Liver (tissue), 9 donors: Measurements from ENCODE around the gene DRC1. TPM values are rescaled to one million over a fixed set of nuclear protein-coding genes. Genes with fewer than 3 reads are reported as not detected.

Experiments used
- DNase-seq: peaks from one replicate; pipeline ENCODE4 v3.0.0-alpha.2; 2017; ENCODE audit warnings: low spot score
- H3K27ac ChIP-seq, 2 donors: one replicate each; pipeline ENCODE4 v1.7.0; 2013; ENCODE audit warnings: inconsistent platforms in 2 of 2, low read length in 2 of 2, control low read depth in 1 of 2, low read depth in 1 of 2, mild to moderate bottlenecking in 1 of 2
- H3K27me3 ChIP-seq, 4 donors: one replicate each; pipeline versions ENCODE4 v1.6.1 to v1.7.0; 2013; ENCODE audit warnings: low read length in 3 of 4, inconsistent platforms in 1 of 4, mild to moderate bottlenecking in 1 of 4, moderate library complexity in 1 of 4; ENCODE audit not compliant: control insufficient read depth in 4 of 4, insufficient read depth in 4 of 4
- H3K36me3 ChIP-seq, 4 donors: one replicate each; pipeline versions ENCODE4 v1.6.1 to v1.7.0; 2013; ENCODE audit warnings: low read length in 3 of 4, mild to moderate bottlenecking in 3 of 4, low read depth in 1 of 4, moderate library complexity in 1 of 4; ENCODE audit not compliant: control insufficient read depth in 4 of 4, insufficient read depth in 3 of 4
- H3K4me1 ChIP-seq, 4 donors: one replicate each; pipeline versions ENCODE4 v1.6.1 to v1.7.0; 2013; ENCODE audit warnings: low read length in 3 of 4, mild to moderate bottlenecking in 3 of 4, moderate library complexity in 1 of 4; ENCODE audit not compliant: control insufficient read depth in 4 of 4, insufficient read depth in 4 of 4
- H3K4me3 ChIP-seq, 3 donors: one replicate each; pipeline versions ENCODE4 v1.6.1 to v1.7.0; 2013; ENCODE audit warnings: low read length in 3 of 3, control low read depth in 1 of 3, low read depth in 1 of 3, mild to moderate bottlenecking in 1 of 3
- H3K9ac ChIP-seq, 2 donors: one replicate each; pipeline ENCODE4 v1.7.0; 2013; ENCODE audit warnings: low read length in 2 of 2, mild to moderate bottlenecking in 2 of 2, moderate library complexity in 2 of 2, control low read depth in 1 of 2, low read depth in 1 of 2
- H3K9me3 ChIP-seq, 4 donors: one replicate each; pipeline versions ENCODE4 v1.6.1 to v1.7.0; 2013; ENCODE audit warnings: low read length in 3 of 4; ENCODE audit not compliant: control insufficient read depth in 4 of 4
- CTCF ChIP-seq: fragments of 150-350 bp; IDR thresholded peaks from 2 replicates; pipeline ENCODE4 v1.5.1; 2017; ENCODE audit warnings: improper control_type of control experiment, low read depth, low read length; ENCODE audit not compliant: missing input control
- EGR1 ChIP-seq, 2 donors: IDR thresholded peaks; 2 replicates each; pipeline ENCODE4 v1.6.1; 2016 to 2018; ENCODE audit warnings: antibody characterized with exemption in 2 of 2, low read depth in 2 of 2
- FOXA2 ChIP-seq: IDR thresholded peaks from 2 replicates; pipeline ENCODE4 v1.6.1; 2016; ENCODE audit warnings: antibody characterized with exemption
- GABPA ChIP-seq, 2 donors: IDR thresholded peaks in 1 of 2; conservative IDR thresholded peaks in 1 of 2; 2 replicates each; pipeline ENCODE4 v1.6.1; 2016; ENCODE audit warnings: antibody characterized with exemption in 2 of 2, mild to moderate bottlenecking in 1 of 2, moderate library complexity in 1 of 2
- HNF4A ChIP-seq, 2 donors: conservative IDR thresholded peaks; 2 replicates each; pipeline ENCODE4 v1.6.1; 2016; ENCODE audit warnings: antibody characterized with exemption in 2 of 2, mild to moderate bottlenecking in 2 of 2
- HNF4G ChIP-seq: IDR thresholded peaks from 2 replicates; pipeline ENCODE4 v1.6.1; 2016; ENCODE audit warnings: antibody characterized with exemption
- JUND ChIP-seq, 2 donors: IDR thresholded peaks; 2 replicates each; pipeline ENCODE4 v1.6.1; 2016; ENCODE audit warnings: antibody characterized with exemption in 2 of 2
- RXRA ChIP-seq, 2 donors: IDR thresholded peaks; 2 replicates each; pipeline ENCODE4 v1.6.1; 2017 to 2018; ENCODE audit warnings: antibody characterized with exemption in 2 of 2, mild to moderate bottlenecking in 1 of 2
- SP1 ChIP-seq: IDR thresholded peaks from 2 replicates; pipeline ENCODE4 v1.6.1; 2018; ENCODE audit warnings: antibody characterized with exemption, mild to moderate bottlenecking
- TAF1 ChIP-seq: conservative IDR thresholded peaks from 2 replicates; pipeline ENCODE4 v1.6.1; 2016; ENCODE audit warnings: antibody characterized with exemption, mild to moderate bottlenecking
- WGBS: extraction: QIAGEN DNeasy Blood & Tissue Kit; methylation state at CpG from one replicate; pipeline ENCODE4 v1.1.7; 2013; 5-methylcytosine and 5-hydroxymethylcytosine counted together
- polyA plus RNA-seq, 2 donors: library from polyadenylated mRNA; stranded (reverse) in 1 of 2; unstranded in 1 of 2; fragments of 200-250 nt in 1 of 2; fragments of >200 nt in 1 of 2; fragmentation: Nextera tagmentation in 1 of 2; extraction: Ambion mirVana in 1 of 2; gene quantifications; one replicate each; pipeline versions ENCODE4 v1.2.1 to v1.2.3, GENCODE V29; 2013 to 2015
- total RNA-seq, 2 donors: library from RNA; depleted of rRNA; stranded (reverse); fragments of >200 nt; gene quantifications; one replicate each; pipeline ENCODE4 v1.2.3, GENCODE V29; 2014
- TF ChIP-seq, protein P1 (sequence below): IDR thresholded peaks from 2 replicates; pipeline ENCODE4 v1.6.1; 2016; ENCODE audit warnings: antibody characterized with exemption
- TF ChIP-seq, protein P2 (sequence below): IDR thresholded peaks from 2 replicates; pipeline ENCODE4 v1.6.1; 2016; ENCODE audit warnings: antibody characterized with exemption
- donor health status: healthy.
- donor health status: healthy.
- donor health status: healthy.
- donor health status: healthy.
- donor health status: healthy.

The DRC1 gene
- total and polyA plus RNA-seq, 4 donors, result 0.28 TPM; not detected in 3

GRCh38 chr2:26442301-26442700 is 40.6 kb downstream of the DRC1 start:
- no peak for DNase-seq
- no peak overlapping the region for H3K9ac ChIP-seq
- no peak for TF ChIP-seq CTCF
- TF ChIP-seq EGR1 (IDR thresholded peaks at IDR 0.05; ENCODE audit: low read depth in 2 of 2), result no peak
- no peak for TF ChIP-seq TAF1
- no peaks in the 10 kb centered on the region for H3K4me1 ChIP-seq
- no peaks in the 10 kb centered on the region for H3K9me3 ChIP-seq
- no peak overlapping the region for H3K27ac ChIP-seq
- WGBS, result 94% methylated on average over 2 of the region's 2 CpGs
- no peaks in the 10 kb centered on the region for H3K27me3 ChIP-seq
- H3K36me3 ChIP-seq, result no peaks in the 10 kb centered on the region
- H3K4me3 ChIP-seq, result no peak overlapping the region

- Histone ChIP-seq H3K9me3 (no peaks in the 10 kb centered on the region), H3K4me3 (no peak overlapping the region), H3K4me1 (no peaks in the 10 kb centered on the region), H3K27me3 (no peaks in the 10 kb centered on the region), H3K9ac (no peak overlapping the region), H3K36me3 (no peaks in the 10 kb centered on the region), H3K27ac (no peak overlapping the region)
- no peak for DNase-seq
- TF ChIP-seq HNF4A (conservative IDR thresholded peaks at IDR 0.05) (no peak), FOXA2 (no peak), SP1 (no peak), GABPA (IDR thresholded peaks at IDR 0.05 in 1 of 2, conservative IDR thresholded peaks at IDR 0.05 in 1 of 2) (no peak), TAF1 (no peak), RXRA (IDR thresholded peaks at IDR 0.05) (no peak), JUND (IDR thresholded peaks at IDR 0.05) (no peak), CTCF (no peak), EGR1 (IDR thresholded peaks at IDR 0.05; ENCODE audit: low read depth in 2 of 2) (no peak), HNF4G (no peak)
- TF ChIP-seq, protein P1, sequence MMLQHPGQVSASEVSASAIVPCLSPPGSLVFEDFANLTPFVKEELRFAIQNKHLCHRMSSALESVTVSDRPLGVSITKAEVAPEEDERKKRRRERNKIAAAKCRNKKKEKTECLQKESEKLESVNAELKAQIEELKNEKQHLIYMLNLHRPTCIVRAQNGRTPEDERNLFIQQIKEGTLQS, result no peak
- TF ChIP-seq, protein P2, sequence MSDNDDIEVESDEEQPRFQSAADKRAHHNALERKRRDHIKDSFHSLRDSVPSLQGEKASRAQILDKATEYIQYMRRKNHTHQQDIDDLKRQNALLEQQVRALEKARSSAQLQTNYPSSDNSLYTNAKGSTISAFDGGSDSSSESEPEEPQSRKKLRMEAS, result no peak
- WGBS, result 80% methylated on average over 3 of the region's 3 CpGs
Measured at GRCh38 chr2:26442707-26443106, 41.0 kb downstream of the DRC1 start.

DNA sequence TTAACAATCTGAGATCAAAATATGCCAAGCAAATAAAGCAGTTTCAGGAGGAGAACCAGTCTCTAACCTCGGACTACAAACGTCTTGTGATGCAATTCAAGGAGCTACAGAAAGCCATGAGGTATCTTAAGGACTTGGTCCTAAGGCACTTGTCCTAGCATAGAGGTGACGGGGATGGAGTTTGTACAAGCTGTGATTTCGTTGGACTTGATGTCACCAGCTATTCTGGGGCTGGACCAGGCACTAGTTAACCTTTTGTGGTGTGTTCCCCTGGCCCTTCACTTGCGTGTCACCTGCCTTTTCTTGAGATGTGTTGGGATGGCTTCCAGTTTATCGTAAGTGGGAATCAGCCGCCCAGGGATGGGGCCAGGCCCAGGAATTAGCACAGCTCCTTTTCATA is 42.5 kb downstream of the DRC1 start:
- Histone ChIP-seq H3K9me3 (no peaks in the 10 kb centered on the region), H3K4me1 (no peaks in the 10 kb centered on the region), H3K36me3 (no peaks in the 10 kb centered on the region), H3K4me3 (no peak overlapping the region), H3K27me3 (no peaks in the 10 kb centered on the region), H3K27ac (no peak overlapping the region), H3K9ac (no peak overlapping the region)
- WGBS, result 80% methylated on average over 7 of the region's 7 CpGs
- TF ChIP-seq RXRA (IDR thresholded peaks at IDR 0.05), result no peak
- TF ChIP-seq, protein P1, result no peak
- TF ChIP-seq, protein P2, result no peak
- DNase-seq, result no peak
